Stimulated activated CD8-positive, alpha-beta memory T cell treated with anti-CD3 and anti-CD28 coated beads, Interleukin-15, amount 100 ng/mL, for 1 hour (primary cell): ENCODE measurements around the gene CTBS.
A peak's percentile ranks its signal among the peaks of the same experiment; 100 is the strongest.

Experiments
- DNase-seq: peaks from one replicate; pipeline ENCODE4 v3.0.0-alpha.2; 2020; ENCODE audit warnings: low read depth

Gene CTBS

DNA sequence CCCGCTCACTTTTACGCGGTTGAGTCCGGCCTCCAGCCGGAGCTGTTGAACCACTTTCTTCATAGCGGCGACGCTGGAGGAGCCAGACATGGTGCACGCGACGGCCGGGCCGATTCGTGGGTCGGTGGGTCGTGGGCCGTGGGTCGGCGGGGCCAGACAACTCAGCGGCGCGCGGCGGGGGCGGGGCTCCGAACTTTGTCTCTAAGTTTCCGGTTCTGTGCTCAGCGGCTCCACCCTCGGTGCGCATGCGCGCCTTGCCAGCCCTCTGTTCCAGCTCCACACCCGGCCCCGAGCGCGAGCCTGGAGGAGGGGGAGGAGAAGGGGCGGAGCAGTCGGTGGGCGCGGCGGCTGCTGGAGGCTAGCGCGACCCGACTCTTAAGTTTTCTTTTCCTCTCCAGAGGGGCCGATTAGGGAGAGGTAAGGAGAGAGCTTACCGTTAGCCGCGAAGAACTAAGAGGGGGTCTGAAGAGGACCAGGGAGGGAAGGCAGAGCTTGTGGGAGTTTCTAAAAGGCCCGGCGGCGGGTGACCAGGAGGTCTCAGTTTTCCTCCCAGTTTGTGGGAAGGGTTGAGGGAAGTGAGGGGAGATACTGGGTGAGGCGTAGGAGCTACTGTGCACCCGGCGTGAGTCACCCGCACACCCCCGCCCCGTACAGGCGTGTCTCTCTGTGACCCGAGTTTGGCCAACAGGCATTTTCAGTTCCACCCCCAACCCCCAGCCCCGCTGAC is 68.1 kb downstream of the CTBS start, which contains the start of the genes GNG5 and SPATA1:
Gene GNG5 (minus strand): TSS at position 580 of the 727 bp plus-strand sequence. CDS start 490 bp downstream, at position 90.
Gene SPATA1 (plus strand): TSS at position 385 of the 727 bp plus-strand sequence. CDS start 9,974 bp downstream, outside the sequence.
- DNase-seq, result peak; percentile 94

DNA sequence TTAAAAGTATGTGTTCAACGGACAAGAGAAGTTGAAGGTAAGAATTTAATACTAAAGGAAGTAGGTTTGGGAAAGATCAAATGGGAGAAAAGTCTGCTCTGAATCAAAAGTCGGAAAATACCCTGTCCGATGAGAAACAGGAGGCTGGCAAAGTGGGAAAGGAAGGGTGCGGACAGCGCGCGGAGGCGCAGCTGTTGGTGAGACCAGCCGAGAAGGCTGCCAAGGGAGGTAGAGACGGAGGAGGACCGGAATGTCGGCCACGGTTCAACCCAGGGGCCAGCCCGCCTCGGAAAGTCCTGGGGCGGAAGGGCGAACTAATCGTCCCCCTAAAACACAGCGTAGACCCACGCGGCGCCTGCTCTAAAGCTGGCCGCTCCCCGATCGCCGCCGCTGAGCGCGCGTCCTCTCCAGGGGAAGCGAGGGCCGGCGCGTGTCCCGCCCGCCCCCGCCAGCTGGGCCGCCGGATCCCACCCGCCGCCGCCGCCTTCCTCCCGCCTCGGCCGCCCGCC is 68.7 kb downstream of the CTBS start:
- no peak for DNase-seq

DNA sequence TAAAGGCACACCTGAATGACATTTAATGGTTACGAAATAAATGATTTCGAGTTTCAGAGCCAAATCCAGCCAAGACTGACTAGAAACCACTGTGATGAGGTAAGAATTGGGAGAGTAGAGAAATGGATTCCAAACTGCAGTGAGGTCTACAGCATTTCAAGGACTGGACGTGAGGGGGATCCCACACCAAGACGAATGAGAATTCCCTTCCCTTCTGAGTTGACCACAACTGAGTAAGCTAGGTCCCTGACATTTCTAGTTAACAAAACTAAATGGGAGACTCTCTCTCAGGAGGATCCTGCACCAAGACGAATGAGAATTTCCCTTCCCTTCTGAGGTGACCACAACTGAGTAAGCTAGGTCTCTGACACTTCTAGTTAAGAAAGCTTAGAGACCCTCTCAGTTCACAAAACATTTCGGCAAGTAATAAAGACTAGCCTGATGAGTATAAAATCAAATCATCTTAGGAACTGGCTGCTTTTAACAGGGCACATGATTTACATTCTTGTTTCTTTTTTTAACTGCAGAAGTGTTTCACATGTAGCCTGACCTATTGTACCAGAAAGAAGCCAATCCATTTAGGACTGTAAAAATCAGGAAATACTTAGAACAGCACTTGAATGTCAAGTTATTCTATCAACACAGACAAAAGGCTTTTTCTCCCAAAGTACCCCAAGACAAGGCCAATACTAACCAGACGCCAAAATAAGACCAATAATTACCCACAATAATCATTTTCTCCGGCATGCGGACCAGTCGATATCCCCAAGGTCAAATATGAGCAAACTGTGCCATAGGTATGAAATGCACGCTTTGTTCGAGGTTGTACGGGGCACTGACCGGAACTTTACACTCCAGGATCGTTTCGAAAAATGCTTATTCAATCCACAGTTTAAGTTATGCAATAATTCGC is 69.4 kb downstream of the CTBS start:
- no peak for DNase-seq

DNA sequence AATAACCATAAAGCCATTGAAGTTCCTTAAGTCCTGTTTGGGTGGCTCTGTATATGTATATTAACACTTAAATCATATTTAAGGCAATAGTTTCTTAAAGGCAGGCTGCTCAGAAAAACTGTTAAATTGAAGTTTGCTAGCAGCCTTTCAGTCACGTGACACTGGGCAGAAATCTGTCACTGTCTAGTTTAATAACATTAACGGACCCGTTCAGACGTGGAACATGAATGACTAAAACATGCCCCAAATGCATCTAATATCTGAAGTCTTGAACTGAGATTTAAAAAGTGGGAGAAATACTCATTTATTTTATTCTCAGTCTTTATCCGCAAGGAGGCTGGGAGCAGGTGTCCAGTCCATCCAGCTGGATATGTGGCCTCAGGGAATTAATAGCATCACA is 71.3 kb downstream of the CTBS start:
- no peak for DNase-seq
